Suprapubic skin (tissue), 3 donors: ENCODE results near the gene PHYKPL.

Source experiments
- POLR2A ChIP-seq, 2 donors: fragments of 450-650 bp; IDR thresholded peaks; one replicate each; pipeline ENCODE4 v1.6.1; 2017; ENCODE audit warnings: antibody characterized with exemption in 2 of 2, mild to moderate bottlenecking in 2 of 2, moderate library complexity in 2 of 2
- TF ChIP-seq, protein P1 (sequence below), 2 donors: fragments of 200-600 bp in 1 of 2; fragments of 450-650 bp in 1 of 2; sonication (generic) in 1 of 2; IDR thresholded peaks; one replicate each; pipeline ENCODE4 v1.5.1; 2016 to 2019; ENCODE audit warnings: antibody characterized with exemption in 2 of 2, mild to moderate bottlenecking in 1 of 2, moderate library complexity in 1 of 2

GRCh38 chr5:178204182-178204934 is 28.2 kb downstream of the PHYKPL start, which contains the start of gene HNRNPAB:
- TF ChIP-seq, protein P1, sequence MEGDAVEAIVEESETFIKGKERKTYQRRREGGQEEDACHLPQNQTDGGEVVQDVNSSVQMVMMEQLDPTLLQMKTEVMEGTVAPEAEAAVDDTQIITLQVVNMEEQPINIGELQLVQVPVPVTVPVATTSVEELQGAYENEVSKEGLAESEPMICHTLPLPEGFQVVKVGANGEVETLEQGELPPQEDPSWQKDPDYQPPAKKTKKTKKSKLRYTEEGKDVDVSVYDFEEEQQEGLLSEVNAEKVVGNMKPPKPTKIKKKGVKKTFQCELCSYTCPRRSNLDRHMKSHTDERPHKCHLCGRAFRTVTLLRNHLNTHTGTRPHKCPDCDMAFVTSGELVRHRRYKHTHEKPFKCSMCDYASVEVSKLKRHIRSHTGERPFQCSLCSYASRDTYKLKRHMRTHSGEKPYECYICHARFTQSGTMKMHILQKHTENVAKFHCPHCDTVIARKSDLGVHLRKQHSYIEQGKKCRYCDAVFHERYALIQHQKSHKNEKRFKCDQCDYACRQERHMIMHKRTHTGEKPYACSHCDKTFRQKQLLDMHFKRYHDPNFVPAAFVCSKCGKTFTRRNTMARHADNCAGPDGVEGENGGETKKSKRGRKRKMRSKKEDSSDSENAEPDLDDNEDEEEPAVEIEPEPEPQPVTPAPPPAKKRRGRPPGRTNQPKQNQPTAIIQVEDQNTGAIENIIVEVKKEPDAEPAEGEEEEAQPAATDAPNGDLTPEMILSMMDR (IDR thresholded peaks at IDR 0.05) = no peak
- peak; percentile 96 to 99 for TF ChIP-seq POLR2A (IDR thresholded peaks at IDR 0.05)
